Gastroesophageal sphincter (tissue), 4 donors: ENCODE results near the gene UTP11. TPM values are rescaled to one million over a fixed set of nuclear protein-coding genes. Genes with fewer than 3 reads are reported as not detected.

Experiments
- ATAC-seq: fragments of 150-250 bp; one replicate; pipeline ENCODE4 v1.9.1; 2016; ENCODE audit warnings: mild to moderate bottlenecking, moderate library complexity
- H3K27ac ChIP-seq, 4 donors: fragments of 200-600 bp; sonication (generic) in 3 of 4; 1 replicate in 3 of 4; 2 replicates in 1 of 4; pipeline ENCODE4 v1.5.1; 2016 to 2019
- H3K27me3 ChIP-seq: fragments of 200-600 bp; sonication (generic); one replicate; pipeline ENCODE4 v1.5.1; 2019
- H3K36me3 ChIP-seq, 2 donors: fragments of 200-600 bp; sonication (generic); one replicate each; pipeline ENCODE4 v1.5.1; 2019; ENCODE audit warnings: control low read depth in 1 of 2
- H3K4me1 ChIP-seq, 3 donors: fragments of 200-600 bp; sonication (generic); 1 replicate in 2 of 3; 2 replicates in 1 of 3; pipeline ENCODE4 v1.5.1; 2016 to 2019; ENCODE audit warnings: control low read depth in 2 of 3
- H3K4me3 ChIP-seq, 2 donors: fragments of 200-600 bp; sonication (generic); one replicate each; pipeline ENCODE4 v1.5.1; 2019; ENCODE audit warnings: mild to moderate bottlenecking in 1 of 2, moderate library complexity in 1 of 2
- H3K9me3 ChIP-seq, 3 donors: fragments of 200-600 bp; sonication (generic); one replicate each; pipeline ENCODE4 v1.5.1; 2017 to 2019; ENCODE audit warnings: control low read depth in 2 of 3
- EP300 ChIP-seq: sonication (generic); formaldehyde crosslinking; IDR thresholded peaks from one replicate; pipeline ENCODE4 v1.6.1; 2017; ENCODE audit warnings: antibody characterized with exemption, mild to moderate bottlenecking
- POLR2A ChIP-seq, 2 donors: fragments of 450-650 bp; IDR thresholded peaks; one replicate each; pipeline ENCODE4 v1.6.1; 2017; ENCODE audit warnings: antibody characterized with exemption in 2 of 2, mild to moderate bottlenecking in 2 of 2, moderate library complexity in 1 of 2
- POLR2AphosphoS5 ChIP-seq: sonication (generic); formaldehyde crosslinking; IDR thresholded peaks from one replicate; pipeline ENCODE4 v1.6.1; 2017; ENCODE audit warnings: antibody characterized with exemption
- WGBS, 2 donors: methylation state at CpG; one replicate each; pipeline ENCODE4 v1.1.5; 2018; ENCODE audit warnings: low coverage in 1 of 2; 5-methylcytosine and 5-hydroxymethylcytosine counted together
- total RNA-seq, 4 donors: library from RNA; depleted of rRNA; stranded (reverse); fragments of >200 nt; gene quantifications; one replicate each; pipeline ENCODE4 v1.1.0, GENCODE V29; 2016
- TF ChIP-seq, protein P1 (sequence below), 4 experiments: fragments of 200-600 bp in 2 of 4; fragments of 450-650 bp in 2 of 4; sonication (generic) in 1 of 4; IDR thresholded peaks; one replicate each; pipeline ENCODE4 v1.5.1; 2017 to 2019; ENCODE audit warnings: antibody characterized with exemption in 4 of 4, mild to moderate bottlenecking in 2 of 4, moderate library complexity in 2 of 4

The UTP11 gene
- total RNA-seq, 4 donors from 2014 or later, result 50.7 to 79.2 (median 59.8) TPM

DNA sequence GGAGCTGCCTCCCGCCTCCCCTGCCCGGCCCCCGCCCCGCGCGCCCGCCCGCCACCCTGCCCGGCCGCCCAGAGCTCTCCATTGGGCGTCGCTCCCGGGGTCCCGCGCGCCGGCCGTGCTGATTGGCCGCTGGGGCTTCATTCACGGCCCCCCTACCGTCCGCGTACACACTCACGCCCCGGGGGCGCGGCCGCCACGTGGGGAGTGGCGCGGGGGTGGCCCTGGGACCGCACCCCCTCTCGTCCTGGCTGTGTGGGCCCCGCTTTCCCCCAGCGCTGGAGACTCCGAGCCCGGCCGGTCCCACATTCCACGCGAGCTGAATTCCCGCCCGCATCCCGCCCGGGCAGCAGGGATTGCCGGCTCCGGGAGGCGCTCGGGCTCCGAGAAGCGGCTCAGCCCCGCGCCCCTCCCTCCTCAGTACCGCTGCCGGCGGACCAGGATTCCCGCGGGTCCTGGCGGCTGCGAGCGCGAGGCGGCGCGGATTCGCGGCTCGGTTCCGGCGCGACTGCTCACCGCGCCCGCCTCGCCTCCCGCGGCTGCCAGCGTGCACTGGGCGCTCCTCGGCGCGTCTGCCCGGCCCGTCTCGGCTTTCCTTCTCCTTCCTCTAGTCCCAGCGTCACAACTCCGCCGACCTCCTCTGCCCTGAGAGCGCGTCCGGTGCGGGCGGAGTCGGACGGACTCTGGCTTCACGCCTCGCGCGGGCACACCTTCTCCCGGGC lies 34.5 kb downstream of the UTP11 start:
- no peaks in the 10 kb centered on the region for H3K36me3 ChIP-seq
- peaks cover 51% of the 10 kb centered on the region for H3K27me3 ChIP-seq

DNA sequence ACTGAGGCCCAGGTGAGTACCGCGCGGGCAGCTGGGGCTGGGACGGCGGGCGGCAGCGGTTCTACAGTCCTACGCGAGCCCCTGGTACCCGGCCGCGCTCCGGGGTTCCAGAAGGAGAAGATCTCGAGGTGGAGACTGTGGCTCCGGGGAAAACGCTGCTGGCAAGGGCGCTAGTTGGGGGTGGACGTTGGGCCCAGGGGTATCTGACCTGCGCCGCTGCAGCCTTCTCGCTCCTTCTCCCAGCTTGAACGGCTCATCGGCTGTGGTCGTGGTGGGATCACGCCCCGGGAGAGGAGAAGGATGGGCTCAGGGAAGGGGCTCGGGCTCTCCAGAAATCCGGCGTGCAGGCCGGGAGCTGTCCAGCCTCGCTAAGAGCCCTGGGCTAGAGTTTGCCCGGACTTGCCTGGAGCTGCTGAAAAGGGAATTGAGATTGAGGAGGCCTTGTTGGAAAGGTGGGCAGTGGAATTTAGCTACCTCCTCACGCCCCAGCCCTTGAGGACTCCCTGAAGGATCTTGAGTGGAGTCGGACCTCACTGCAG lies 35.1 kb downstream of the UTP11 start:
- Histone ChIP-seq H3K27me3 (peaks cover 46% of the 10 kb centered on the region), H3K36me3 (no peaks in the 10 kb centered on the region), H3K27ac (peak overlapping the region in 3 of 4 donors; percentile 74 to 81 (median 77)), H3K9me3 (no peaks in the 10 kb centered on the region), H3K4me1 (peaks cover 0 to 39% (median 20%) of the 10 kb centered on the region in 3 donors), H3K4me3 (peak overlapping the region; percentile 29 to 71)
- TF ChIP-seq EP300, result no peak
- TF ChIP-seq POLR2AphosphoS5, result no peak
- no peak for TF ChIP-seq POLR2A (IDR thresholded peaks at IDR 0.05)
- TF ChIP-seq, protein P1, sequence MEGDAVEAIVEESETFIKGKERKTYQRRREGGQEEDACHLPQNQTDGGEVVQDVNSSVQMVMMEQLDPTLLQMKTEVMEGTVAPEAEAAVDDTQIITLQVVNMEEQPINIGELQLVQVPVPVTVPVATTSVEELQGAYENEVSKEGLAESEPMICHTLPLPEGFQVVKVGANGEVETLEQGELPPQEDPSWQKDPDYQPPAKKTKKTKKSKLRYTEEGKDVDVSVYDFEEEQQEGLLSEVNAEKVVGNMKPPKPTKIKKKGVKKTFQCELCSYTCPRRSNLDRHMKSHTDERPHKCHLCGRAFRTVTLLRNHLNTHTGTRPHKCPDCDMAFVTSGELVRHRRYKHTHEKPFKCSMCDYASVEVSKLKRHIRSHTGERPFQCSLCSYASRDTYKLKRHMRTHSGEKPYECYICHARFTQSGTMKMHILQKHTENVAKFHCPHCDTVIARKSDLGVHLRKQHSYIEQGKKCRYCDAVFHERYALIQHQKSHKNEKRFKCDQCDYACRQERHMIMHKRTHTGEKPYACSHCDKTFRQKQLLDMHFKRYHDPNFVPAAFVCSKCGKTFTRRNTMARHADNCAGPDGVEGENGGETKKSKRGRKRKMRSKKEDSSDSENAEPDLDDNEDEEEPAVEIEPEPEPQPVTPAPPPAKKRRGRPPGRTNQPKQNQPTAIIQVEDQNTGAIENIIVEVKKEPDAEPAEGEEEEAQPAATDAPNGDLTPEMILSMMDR (IDR thresholded peaks at IDR 0.05), result no peak
- no peak for ATAC-seq
- 40 to 55% methylated on average over 2 of the region's 34 CpGs for WGBS, 2 donors

More for the DNA sequence above, 34.5 kb downstream of the UTP11 start:
- Histone ChIP-seq H3K4me3 (peak overlapping the region; percentile 29 to 71), H3K27ac (peak overlapping the region in 3 of 4 donors; percentile 74 to 81 (median 77)), H3K9me3 (no peaks in the 10 kb centered on the region), H3K4me1 (peaks cover 0 to 39% (median 20%) of the 10 kb centered on the region in 3 donors)
- ATAC-seq, result peak; percentile 95
- TF ChIP-seq EP300 (no peak), POLR2AphosphoS5 (no peak), POLR2A (IDR thresholded peaks at IDR 0.05) (peak in 1 of 2 donors; percentile 15)
- TF ChIP-seq, protein P1 (IDR thresholded peaks at IDR 0.05), result peak in 2 of 4 experiments; percentile 13 to 32
- no CpG with 5 or more reads among the region's 99 CpGs for WGBS, 2 donors

DNA sequence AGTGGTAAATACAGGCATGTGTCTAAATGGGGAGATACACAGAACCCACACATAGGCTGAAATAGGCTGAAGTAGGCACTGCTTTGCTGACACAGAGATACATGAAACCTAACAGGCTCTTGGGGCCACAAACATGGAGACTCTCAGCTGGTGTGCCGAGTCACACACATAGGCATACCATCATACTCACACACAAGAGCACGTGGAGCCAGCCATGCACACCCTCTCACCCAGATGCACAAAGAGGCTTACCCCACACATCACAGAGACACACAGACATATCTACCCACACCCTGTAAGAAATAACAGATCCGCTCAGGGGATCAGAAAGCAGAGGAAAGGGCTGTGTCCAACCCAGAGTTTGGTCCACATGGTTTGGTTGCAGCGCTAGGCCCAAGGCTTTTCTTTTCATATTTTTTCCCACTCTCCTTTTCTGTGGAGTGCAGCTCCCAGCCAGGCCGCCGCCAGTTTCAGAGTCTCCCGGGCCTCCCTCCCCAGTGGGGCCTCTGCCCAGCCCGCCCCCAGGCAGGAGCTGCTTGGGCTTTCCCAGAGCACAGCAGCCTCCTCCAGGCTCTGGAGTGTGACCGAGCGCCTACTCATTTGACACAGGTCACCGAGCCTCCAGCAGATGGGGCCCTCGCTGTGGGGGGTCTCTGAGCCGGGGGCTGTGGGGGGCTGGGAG lies 38.0 kb downstream of the UTP11 start:
- Histone ChIP-seq H3K36me3 (no peaks in the 10 kb centered on the region), H3K27ac (no peak overlapping the region), H3K9me3 (no peaks in the 10 kb centered on the region), H3K4me1 (peaks cover 0 to 22% (median 9%) of the 10 kb centered on the region in 3 donors), H3K27me3 (peaks cover 42% of the 10 kb centered on the region), H3K4me3 (no peak overlapping the region)
- no peak for ATAC-seq
- TF ChIP-seq EP300, result no peak
- no peak for TF ChIP-seq POLR2AphosphoS5
- TF ChIP-seq, protein P1 (IDR thresholded peaks at IDR 0.05), result no peak
- TF ChIP-seq POLR2A (IDR thresholded peaks at IDR 0.05), result no peak
- WGBS, 2 donors, result 50 to 57% methylated on average over 1 to 6 of the region's 13 CpGs

DNA sequence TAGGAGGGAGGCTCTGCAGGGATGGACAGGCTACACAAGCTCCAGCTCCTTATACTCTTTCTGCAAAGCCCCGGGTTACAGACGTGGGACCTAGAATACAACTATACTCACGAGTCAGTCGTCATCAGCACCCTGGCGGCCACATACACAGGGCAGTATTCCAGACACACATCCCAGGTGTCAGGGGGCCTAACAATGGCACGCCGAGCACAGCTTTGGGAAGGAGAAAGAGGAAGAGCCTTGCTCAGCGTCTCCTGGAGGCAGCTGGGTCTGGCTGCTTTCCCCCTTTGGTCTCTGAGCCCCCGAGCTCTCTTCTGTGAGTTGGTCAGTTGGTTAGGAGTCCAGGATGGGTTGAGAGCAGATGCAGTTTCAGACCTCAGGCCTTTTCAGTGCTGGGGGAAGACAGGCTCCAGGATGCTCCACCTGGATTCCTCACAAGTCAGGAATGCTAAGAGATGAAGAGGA lies 38.6 kb downstream of the UTP11 start:
- 63 to 72% methylated on average over 2 to 6 of the region's 9 CpGs for WGBS, 2 donors
- H3K4me3 ChIP-seq, result no peak overlapping the region
- no peak overlapping the region for H3K27ac ChIP-seq
- TF ChIP-seq EP300, result no peak
- TF ChIP-seq, protein P1 (IDR thresholded peaks at IDR 0.05), result no peak
- TF ChIP-seq POLR2AphosphoS5, result no peak
- no peak for TF ChIP-seq POLR2A (IDR thresholded peaks at IDR 0.05)
- H3K9me3 ChIP-seq, result no peaks in the 10 kb centered on the region
- no peak for ATAC-seq
- no peaks in the 10 kb centered on the region for H3K36me3 ChIP-seq
- H3K4me1 ChIP-seq, result peaks cover 0 to 16% (median 7%) of the 10 kb centered on the region in 3 donors
- H3K27me3 ChIP-seq, result peaks cover 36% of the 10 kb centered on the region
